GM19463 (cell line): ENCODE results near the gene RNPEPL1.

Experiments used
- ATAC-seq: cut with Tn5 transposase; IDR thresholded peaks from one replicate; pipeline ENCODE4 v1.9.1; 2021; ENCODE audit warnings: mild to moderate bottlenecking, moderate library complexity; ENCODE audit not compliant: unreplicated experiment

Gene RNPEPL1

DNA sequence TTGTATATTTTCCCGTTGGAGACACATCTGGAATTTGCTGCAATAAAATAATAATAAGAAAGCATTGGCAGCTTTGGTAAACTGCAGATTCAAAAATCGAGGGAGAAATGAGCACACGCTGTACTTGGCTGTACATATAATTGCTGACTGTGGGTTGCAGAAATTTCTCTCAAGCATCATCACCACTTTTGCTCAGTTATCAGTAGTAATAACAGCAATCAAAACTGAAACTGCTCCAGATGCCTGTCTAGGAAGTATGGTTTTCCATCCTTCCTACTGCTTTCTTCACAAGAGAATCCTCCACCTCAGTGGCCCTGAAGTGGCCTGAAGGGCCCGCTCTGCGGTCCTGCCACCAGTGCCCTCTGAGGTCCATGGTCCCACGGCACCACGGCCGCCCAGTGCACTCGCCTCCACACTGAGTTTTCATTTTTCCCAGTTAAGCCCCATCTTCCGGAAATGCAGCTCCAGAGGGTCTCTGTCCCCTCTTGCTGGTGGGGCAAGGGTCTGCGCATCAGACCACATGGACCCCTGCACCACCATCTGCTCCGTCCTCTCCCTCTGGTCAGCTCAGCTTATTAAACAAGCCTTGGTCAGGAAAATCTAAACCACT lies 4.2 kb upstream of the RNPEPL1 start:
- ATAC-seq = no peak

DNA sequence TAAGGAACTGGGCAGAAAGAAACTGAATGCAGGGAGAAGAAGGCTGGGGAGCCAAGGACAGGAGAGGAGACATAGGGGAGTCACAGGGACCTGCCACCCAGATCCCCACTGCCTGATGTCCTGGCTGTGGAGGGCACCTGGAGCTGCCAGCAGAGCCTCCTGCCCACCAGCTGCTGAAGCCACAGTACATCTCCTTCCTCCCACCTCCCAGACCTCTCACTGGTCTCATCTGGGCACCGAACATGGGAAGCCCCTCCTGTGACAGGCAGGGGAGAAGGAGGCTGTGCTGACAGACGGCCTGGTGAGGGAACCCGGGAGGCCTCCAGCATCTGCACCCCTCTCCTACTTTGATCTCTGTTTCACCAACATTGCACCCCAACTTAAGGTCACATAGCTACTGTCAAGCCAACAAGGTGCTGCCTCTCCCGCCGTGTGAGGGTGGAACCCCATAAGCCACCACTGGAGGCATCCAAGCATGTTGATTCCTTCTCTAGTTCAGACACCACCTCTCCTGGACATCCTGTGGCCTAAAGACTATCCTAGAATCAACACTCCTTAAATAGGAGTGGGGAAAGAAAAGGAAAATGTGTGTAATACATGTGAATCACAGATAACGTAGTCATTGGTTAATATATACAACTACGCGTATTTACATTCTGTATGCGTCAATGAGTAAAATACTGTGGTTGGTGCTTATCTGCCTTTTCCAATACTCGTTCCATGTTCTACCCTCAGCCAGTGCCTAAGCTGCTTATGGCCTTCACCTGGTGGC lies 3.5 kb upstream of the RNPEPL1 start:
- ATAC-seq = no peak

DNA sequence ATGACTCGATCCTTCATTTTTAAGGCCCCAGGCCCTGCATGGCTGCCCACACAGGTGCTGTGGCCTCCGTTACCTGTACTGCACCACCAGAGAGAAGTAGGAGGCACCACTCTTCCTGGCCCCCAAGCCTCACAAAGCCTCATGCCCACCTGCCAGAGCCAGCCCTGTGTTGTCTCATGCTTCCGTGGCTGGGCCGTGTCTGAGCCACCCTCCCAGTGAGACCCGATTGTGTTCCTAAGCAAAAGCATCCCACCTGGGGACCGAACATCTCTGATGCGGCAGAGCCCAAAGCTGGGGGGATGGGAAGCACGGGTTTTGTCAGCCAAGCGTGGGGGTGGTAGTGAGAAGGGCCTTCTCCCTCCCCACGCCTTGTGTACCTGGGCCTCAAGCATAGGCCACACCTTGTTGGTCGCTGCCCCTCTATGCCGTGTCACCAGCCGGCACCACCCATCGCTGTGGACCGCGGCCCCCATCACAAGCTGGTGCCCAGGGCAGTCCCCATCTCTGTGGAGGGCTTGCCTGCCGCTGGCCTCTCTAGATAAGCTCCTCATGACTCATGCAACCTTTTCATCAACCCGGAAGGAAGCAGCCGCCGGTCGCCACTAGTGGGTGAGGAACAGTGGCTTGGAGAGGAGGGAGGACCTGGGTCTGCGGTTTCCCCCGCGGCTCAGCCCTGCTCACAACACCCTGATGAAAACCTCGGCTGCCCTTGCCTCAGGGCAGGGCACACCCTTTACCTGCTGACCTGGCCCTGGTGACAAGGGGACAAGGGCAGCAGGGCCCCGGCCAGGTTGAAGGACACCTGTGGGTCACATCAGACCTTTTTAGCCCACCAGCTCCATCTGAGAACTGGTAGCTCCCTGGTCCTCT lies 2.7 kb upstream of the RNPEPL1 start:
- peak; percentile 25 for ATAC-seq

DNA sequence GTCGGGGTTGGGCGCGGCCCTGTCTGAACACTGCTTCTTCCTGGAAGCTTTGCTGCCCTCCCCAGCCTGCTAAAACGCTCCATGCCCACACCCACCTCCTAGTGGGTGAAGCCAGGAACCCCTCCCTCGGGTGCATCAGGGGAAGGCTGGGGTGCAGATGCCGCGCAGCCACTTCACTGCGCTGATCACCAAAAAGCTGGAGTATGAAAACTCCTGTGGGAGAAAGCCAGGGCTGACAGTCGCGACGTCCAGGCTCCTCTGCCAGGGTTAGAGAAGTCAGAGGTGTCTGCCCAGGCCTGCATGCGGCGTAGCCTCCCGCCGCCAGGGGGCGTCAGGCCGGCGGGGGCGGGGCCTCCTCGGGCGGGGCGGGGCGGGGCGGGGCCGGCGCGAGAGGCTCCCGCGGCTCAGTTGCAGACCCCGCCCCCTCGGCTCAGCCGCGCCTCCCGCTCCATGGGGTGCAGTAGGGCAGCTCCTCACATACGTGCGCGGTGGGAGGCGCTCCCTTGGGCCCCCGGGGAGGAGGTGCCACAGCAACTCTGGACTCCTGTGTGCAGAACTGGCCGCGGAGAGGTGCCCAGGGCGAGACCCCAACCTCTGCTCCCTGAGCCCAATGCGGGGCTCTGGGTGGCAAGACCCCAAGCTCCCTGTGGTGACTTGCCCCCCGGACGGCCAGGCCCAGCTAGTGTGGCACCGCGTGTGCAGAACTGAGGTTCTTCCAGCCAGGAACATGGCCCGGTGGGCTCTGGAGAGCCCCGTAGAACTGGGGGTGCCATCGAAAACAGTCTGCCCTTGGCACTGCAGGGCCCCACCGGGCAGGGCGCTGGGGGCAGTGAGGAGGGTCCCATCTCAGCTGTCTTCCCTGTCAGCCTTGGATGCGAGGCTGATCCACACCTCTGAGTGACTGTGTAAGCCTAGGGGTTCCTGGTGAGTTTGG lies 1.8 kb upstream of the RNPEPL1 start:
- peak; percentile 58 for ATAC-seq

DNA sequence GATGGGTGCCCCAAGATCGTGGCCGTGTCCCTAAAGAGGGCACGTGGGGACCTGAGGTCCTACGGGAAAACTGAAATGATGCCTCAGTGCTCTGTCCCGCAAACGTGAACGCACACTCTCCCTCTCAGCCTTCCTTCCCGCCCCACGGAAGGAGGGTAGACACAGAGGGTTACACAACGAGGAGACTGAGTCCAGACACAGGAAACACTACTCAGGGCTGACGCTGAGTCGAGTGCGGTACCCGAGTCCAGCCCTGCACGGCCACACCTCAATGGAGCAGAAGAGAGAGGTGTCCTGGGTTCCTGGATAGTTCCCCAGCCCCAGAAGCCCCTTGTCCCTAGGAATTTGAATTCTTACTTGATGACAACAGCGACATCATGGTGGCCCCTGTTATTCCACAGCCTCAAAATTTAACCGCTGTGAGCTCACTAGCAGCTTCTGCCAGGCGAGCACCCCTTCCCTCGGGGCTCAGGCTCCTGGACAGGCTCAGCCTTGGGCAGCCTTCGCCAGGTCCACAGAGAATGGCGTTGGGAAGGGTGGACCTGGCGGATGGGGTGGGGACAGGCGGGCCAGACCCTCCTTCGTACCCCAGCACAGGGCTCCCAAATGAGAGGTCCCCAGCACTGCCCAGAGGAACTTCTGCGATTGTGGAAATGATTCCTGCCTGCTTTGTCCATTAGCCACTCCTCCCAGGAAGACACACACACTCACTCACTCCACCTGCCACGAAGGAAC lies 980 bp upstream of the RNPEPL1 start:
- no peak for ATAC-seq

DNA sequence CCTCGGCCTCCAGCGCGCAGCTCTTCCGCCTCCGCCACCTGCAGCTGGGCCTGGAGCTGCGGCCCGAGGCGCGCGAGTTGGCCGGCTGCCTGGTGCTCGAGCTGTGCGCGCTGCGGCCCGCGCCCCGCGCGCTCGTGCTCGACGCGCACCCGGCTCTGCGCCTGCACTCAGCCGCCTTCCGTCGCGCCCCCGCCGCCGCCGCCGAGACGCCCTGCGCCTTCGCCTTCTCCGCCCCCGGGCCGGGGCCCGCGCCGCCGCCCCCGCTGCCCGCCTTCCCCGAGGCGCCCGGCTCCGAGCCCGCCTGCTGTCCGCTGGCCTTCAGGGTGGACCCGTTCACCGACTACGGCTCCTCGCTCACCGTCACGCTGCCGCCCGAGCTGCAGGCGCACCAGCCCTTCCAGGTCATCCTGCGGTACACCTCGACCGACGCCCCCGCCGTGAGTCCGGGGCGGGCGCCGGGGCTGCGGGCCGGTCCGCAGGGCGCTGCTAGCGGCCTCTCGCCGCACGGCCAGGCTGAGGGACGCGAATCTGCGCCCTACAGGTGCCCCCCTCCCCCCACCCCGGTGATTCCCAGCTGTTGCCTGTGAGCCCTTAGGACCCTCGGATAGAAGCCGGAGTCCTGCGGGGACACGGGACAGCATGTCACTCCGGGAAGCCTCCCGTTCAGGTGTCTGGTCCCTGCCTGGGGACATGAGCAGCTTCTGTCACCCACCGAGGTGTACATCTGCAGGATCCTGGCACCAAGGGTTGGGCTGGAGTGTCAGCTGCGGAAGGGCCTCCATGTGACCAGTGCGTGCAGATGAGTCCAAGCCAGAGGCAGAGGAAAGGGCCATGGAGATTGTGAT lies 616 bp downstream of the RNPEPL1 start:
- ATAC-seq = peak; percentile 20

DNA sequence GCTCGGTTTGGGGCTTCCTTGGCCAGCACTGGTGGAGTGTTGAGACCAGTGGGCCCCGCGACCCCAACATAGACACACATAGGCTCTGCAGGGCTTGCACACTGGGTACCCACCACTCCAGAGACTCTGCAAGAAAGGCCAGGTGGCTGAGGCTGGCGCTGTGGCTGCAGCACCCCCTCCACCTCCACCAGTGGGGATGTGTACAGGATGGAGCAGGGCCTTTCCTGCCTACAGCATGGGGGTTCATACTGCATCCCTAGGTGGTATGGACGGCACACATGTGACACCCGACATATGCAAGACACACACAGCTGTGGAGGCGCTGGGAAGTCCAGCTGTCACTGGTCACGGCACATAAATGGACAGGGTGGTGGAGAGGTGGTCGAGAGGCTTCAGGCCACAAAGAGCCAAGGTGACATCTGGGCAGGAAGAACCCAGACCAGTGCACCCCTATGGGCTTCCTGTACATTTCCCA lies 1.3 kb downstream of the RNPEPL1 start:
- ATAC-seq = no peak

DNA sequence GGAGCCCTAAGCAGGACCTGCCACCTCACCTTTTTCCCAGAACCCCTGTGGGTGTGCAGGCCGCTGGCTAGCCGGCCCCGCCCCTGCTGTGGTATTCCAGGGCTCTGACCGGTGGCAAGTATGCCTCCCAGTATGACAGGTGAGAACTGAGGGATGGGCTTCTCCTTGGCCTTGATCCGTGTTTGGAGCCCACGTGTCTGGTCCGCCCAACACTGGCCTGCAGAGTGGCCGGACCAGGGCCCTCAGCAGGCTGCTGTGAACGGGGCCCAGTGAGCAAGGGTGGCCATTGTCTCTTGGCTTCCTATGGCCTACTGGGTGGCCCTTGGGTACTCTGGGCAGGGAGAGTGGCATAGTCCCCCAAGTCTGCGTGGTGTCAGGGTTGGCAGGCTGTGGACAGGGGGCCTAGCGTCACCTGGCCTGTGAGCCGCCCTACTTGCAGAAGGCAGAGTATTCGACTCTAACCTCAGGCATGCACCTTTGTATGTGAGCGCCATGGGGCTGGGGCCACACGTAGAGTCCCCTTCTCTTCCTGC lies 1.8 kb downstream of the RNPEPL1 start:
- ATAC-seq = no peak

DNA sequence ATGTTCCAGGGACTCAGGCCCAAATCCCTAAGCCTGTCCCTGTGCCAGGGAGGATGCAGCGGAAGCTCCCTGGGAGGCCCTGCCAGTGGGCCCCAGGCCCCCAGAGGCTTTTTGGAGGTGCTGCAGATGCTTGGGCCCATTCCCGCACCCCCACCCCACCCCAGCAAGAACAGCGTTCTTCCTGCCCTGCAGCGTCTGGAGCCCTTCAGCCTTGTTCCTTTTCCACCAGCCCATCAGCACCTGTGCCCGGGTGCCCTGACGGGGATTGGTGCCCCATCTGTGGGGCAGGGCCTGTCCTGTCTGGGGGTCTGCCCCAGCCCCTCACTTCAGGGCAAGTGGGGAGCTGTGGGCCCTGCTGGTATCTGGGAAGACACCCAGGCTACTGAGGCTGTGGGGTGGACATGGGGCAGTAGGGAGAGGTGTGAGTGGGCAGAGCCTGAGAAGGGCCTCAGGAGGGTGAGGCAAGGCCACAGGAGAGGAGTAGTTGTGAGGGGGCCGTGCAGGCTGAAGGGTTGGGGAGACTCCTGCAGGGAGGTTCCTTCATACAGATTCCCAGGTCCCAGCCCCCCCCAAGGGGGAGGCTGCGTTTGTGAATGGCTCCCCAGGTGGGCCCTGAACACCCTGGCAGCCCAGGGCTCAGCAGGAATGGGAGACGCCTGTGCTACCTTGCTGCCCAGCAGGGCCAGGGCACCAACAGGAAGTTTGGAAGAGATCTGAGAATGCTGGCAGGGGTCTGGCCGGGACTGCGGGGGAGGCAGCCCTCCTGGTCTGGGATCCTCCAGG lies 2.4 kb downstream of the RNPEPL1 start:
- ATAC-seq = no peak

DNA sequence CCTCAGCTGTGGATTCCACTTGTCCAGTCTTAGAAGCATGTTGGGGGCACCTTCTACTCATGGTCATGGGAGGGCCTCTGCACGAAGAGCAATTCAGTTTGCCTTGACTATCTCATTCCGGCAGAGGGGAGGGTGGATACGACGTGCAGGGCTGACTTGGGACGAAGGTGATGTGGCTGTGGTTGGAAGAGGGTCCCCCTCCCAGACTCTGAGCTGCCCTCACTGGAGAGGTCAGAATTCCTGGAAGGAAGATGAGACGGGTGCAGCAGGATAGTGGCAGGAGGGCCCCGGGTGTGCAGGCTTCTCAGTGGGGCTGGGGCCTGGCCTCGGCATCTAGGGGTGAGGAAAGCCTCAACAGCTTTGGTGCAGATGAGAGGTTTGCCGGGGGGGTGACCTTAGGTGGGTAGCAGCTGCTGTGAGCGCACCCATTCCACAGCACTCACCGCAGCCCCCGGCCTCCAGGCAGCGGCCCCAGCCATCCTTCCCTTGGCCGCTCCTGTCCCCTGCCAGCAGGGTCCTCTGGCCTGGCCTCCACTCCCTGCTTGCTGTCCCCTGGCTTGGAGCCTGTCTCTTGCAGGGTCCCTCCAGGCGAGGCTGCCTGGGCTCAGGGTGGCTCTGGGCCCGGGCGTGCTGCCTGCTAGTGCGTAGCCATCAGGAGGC lies 3.2 kb downstream of the RNPEPL1 start:
- no peak for ATAC-seq

DNA sequence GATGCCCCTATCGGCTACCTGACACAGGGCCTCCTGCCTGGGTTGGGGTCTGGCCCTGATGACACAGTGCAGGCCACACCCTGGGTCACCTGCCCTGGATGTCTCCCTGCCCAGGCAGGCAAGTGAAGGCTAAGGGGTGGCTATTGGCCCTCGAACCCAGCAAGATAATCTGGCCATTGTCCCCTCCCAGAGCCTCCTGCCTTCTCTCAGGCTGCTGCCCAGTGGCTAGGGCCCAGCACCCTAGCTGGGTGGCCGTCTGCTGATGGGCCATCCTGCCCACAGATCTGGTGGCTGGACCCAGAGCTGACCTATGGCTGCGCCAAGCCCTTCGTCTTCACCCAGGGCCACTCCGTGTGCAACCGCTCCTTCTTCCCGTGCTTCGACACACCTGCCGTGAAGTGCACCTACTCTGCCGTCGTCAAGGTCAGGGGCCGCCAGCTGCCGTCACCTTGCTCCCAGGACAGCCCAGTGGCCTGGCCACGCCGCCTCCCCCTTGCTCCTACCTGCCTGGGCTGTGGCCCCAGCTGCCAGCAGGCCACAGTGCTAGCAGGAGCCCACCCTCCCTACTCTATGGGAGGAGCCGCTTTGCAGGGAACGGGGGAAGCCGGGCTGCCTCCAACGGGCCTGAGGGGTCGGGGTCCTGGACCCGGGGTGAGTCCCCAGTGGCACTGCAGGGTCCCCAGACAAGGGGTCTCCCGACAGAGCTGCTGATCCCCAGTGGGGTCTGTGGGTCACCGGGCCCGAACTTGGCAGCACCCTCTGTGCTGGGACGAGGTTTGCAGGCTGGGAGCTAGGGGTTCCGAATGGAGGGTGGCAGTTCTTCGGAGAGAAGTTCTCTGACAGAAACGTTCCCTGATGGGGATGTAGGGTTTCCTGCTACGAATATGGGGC lies 4.1 kb downstream of the RNPEPL1 start:
- no peak for ATAC-seq

DNA sequence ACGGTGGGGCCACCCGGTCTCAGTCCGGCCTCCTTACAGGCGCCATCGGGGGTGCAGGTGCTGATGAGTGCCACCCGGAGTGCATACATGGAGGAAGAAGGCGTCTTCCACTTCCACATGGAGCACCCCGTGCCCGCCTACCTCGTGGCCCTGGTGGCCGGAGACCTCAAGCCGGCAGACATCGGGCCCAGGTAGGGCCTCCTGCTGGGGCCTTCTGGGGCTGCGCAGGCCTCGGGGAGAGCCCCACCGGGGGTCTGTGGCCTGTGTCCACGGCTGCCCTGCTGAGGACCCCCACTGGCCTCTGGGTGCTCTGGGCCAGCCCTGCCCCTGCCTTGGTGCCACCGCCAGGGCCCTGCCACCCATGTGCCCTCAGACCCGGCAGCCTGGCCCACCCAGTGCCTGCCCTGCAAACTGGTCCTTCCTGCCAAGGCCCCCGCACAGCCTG lies 4.8 kb downstream of the RNPEPL1 start:
- no peak for ATAC-seq

DNA sequence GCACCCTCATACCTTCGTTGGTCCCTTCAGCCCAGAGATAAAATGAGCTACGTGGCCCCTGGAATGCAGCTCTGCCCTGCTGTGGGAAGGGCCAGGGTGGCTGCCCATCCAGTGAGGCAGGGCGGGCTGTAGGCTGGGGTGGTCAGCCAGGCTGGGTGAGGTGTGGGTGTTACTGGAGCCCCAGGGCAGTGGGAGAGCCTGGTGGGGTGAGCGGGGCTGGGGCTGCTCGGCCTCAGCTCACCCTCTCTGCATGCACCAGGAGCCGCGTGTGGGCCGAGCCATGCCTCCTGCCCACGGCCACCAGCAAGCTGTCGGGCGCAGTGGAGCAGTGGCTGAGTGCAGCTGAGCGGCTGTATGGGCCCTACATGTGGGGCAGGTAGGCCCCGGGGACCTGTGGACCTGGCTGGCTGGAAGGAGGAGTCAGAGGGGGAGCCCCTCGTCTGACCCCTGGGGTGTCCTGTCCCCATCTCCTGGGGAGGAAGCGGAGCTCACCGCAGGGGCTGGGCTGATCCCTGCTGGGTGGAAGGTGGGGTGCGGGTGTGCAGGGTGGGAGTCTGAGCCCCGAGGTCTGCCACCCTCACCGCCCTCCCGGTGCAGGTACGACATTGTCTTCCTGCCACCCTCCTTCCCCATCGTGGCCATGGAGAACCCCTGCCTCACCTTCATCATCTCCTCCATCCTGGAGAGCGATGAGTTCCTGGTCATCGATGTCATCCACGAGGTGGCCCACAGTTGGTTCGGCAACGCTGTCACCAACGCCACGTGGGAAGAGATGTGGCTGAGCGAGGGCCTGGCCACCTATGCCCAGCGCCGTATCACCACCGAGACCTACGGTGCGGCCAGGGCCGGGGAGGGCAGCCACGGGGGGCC lies 5.5 kb downstream of the RNPEPL1 start:
- ATAC-seq = no peak

DNA sequence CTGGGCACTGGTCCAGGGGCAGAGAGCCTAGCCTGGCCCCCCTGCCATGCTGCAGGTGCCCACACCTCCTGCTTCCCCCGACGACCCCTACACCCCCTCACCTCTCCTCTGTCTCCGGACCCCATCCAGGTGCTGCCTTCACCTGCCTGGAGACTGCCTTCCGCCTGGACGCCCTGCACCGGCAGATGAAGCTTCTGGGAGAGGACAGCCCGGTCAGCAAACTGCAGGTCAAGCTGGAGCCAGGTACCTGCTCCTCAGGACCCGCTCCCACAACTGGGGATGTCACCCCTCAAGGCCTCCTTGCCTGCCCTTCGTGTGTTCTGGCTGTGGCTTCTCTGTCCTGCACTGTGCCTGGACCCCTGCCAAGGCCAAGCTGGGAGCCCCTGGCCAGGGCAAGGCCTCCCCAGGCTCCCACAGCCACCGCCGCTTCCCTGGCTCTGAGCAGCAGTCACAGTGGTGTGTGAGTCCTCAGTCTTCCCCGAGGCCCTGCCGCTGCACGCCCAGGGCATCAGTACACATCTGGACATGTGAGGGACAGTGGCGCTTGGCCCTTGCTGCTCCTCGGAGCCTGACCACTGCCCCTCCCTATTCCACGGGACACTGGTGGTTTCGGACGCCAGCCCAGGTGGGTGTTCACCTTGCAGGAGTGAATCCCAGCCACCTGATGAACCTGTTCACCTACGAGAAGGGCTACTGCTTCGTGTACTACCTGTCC lies 6.3 kb downstream of the RNPEPL1 start:
- ATAC-seq = no peak
